Uterus (tissue), 4 donors: ENCODE measurements around the gene SPCS1. TPM values are rescaled to one million over a fixed set of nuclear protein-coding genes. Genes with fewer than 3 reads are reported as not detected.
"Not testable (repeated sequence)": the region's sequence is repeated elsewhere in the genome, so short reads cannot be mapped to it uniquely, and the experiment has no call there.

ENCODE experiments used
- DNase-seq, 2 donors: peaks; one replicate each; pipeline ENCODE4 v3.0.0-alpha.2; 2019 to 2020
- H3K27ac ChIP-seq, 2 donors: fragments of 200-600 bp; sonication (generic); 1 replicate in 1 of 2; 2 replicates in 1 of 2; pipeline ENCODE4 v1.5.1; 2016 to 2018
- H3K27me3 ChIP-seq, 2 donors: fragments of 200-600 bp; sonication (generic); one replicate each; pipeline ENCODE4 v1.5.1; 2018 to 2019; ENCODE audit warnings: control low read depth in 1 of 2
- H3K36me3 ChIP-seq, 2 donors: fragments of 200-600 bp; sonication (generic); one replicate each; pipeline ENCODE4 v1.5.1; 2019; ENCODE audit warnings: control low read depth in 1 of 2
- H3K4me1 ChIP-seq, 2 donors: fragments of 200-600 bp; sonication (generic); one replicate each; pipeline ENCODE4 v1.5.1; 2018 to 2019; ENCODE audit warnings: control low read depth in 1 of 2
- H3K4me3 ChIP-seq, 2 donors: fragments of 200-600 bp; sonication (generic); 1 replicate in 1 of 2; 2 replicates in 1 of 2; pipeline ENCODE4 v1.5.1; 2018 to 2019; ENCODE audit warnings: mild to moderate bottlenecking in 1 of 2
- H3K9me3 ChIP-seq, 2 donors: fragments of 200-600 bp; sonication (generic); one replicate each; pipeline ENCODE4 v1.5.1; 2019; ENCODE audit warnings: control low read depth in 1 of 2
- POLR2A ChIP-seq, 2 donors: fragments of 450-650 bp; IDR thresholded peaks; one replicate each; pipeline ENCODE4 v1.6.1; 2016; ENCODE audit warnings: antibody characterized with exemption in 2 of 2, mild to moderate bottlenecking in 1 of 2, moderate library complexity in 1 of 2
- intact Hi-C: fragments of 100-400 bp; cut with DNase I; formaldehyde crosslinking; loops from one replicate; pipeline ENCODE4 v1.15.1; 2023; ENCODE audit warnings: low total_unique reads
- total RNA-seq, 4 donors: library from RNA; depleted of rRNA in 3 of 4; stranded (reverse); fragments of >200 nt in 3 of 4; gene quantifications; one replicate each; pipeline versions ENCODE4 v1.1.0 to v1.2.4, GENCODE V29; 2014 to 2023
- TF ChIP-seq, protein P1 (sequence below), 4 experiments: fragments of 200-600 bp in 2 of 4; fragments of 450-650 bp in 2 of 4; sonication (generic) in 2 of 4; IDR thresholded peaks; one replicate each; pipeline ENCODE4 v1.5.1; 2016 to 2019; ENCODE audit warnings: antibody characterized with exemption in 4 of 4, mild to moderate bottlenecking in 2 of 4, moderate library complexity in 1 of 4
- donor health status: DM: yes; HTN: yes; CAD: no.

SPCS1 gene
- total RNA-seq, 4 donors from 2014 or later = 9.0 to 67.4 (median 59.1) TPM

DNA sequence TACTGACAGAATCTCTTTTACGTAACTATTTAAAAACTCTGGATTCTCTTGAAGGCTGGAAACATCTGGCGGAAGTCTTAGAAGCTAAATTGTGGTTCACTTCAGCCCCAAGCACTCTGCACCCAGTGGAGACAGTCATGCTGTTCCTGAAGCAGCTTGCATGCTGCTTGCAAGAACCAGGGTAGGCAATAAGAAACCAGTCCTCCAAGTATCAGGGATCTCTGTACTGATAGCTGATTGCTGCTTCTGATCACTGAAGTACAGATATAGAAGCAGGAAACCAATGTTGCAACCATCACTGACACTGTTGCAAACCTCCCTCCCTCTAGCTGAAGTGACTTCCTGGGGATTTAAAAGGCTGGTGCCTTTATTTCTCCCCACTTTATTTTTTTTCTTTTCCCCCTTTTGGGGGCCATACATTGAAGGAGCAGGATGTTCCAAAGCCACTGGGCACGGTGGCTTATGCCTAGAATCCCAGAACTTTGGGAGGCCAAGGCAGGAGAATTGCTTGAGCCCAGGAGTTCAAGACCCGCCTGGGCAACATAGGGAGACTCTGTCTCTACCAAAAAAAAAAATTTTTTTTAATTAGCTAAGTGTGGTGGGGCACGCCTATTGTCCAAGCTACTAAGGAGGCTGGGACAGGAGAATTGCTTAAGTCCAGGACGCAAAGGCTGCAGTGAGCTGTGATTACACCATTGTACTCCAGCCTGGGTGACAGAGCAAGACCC lies 15.3 kb downstream of the SPCS1 start:
- no peak overlapping the region for H3K4me3 ChIP-seq
- DNase-seq = no peak
- H3K4me1 ChIP-seq = no peaks in the 10 kb centered on the region
- TF ChIP-seq, protein P1, sequence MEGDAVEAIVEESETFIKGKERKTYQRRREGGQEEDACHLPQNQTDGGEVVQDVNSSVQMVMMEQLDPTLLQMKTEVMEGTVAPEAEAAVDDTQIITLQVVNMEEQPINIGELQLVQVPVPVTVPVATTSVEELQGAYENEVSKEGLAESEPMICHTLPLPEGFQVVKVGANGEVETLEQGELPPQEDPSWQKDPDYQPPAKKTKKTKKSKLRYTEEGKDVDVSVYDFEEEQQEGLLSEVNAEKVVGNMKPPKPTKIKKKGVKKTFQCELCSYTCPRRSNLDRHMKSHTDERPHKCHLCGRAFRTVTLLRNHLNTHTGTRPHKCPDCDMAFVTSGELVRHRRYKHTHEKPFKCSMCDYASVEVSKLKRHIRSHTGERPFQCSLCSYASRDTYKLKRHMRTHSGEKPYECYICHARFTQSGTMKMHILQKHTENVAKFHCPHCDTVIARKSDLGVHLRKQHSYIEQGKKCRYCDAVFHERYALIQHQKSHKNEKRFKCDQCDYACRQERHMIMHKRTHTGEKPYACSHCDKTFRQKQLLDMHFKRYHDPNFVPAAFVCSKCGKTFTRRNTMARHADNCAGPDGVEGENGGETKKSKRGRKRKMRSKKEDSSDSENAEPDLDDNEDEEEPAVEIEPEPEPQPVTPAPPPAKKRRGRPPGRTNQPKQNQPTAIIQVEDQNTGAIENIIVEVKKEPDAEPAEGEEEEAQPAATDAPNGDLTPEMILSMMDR (IDR thresholded peaks at IDR 0.05) = no peak
- no peak for TF ChIP-seq POLR2A (IDR thresholded peaks at IDR 0.05)
- H3K27me3 ChIP-seq = no peaks in the 10 kb centered on the region
- intact Hi-C loops = no loop called here
- H3K27ac ChIP-seq = no peak overlapping the region
- no peaks in the 10 kb centered on the region for H3K9me3 ChIP-seq
- H3K36me3 ChIP-seq = no peaks in the 10 kb centered on the region

DNA sequence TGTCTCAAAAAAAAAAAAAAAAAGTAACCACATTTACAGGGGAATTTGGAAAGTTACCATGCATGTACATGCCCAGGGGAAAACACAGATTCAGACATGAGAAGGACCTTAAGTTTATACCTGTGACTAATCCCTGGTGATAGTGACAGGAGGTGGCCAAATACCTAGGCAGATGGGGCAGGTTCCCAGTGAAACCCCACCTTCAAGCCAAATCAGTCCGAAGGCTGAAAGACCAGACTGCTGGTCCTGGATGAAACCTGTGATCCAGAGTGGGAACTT lies 15.8 kb downstream of the SPCS1 start:
- Histone ChIP-seq H3K9me3 (no peaks in the 10 kb centered on the region), H3K4me3 (no peak overlapping the region), H3K4me1 (no peaks in the 10 kb centered on the region), H3K27me3 (no peaks in the 10 kb centered on the region), H3K36me3 (no peaks in the 10 kb centered on the region), H3K27ac (no peak overlapping the region)
- intact Hi-C loops = no loop called here
- DNase-seq = no peak
- TF ChIP-seq, protein P1 (IDR thresholded peaks at IDR 0.05) = no peak
- no peak for TF ChIP-seq POLR2A (IDR thresholded peaks at IDR 0.05)

DNA sequence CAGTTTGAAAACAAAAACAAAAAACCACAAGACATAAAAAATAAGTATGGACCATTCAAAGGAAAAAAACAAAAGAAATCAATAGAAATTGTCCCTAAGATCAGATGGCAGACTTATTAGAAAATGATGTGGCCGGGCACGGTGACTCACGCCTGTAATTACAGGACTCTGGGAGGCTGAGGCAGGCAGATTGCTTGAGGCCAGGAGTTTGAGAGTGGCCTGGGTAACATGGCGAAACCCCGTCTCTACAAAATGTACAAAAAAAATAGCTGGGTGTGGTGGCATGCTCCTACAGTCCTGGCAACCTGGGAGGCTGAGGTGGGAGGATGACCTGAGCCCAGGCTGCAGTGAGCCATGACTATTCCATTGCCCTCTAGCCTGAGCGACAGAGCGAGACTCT lies 16.6 kb downstream of the SPCS1 start:
- H3K27me3 ChIP-seq = no peaks in the 10 kb centered on the region
- no peak overlapping the region for H3K27ac ChIP-seq
- no peaks in the 10 kb centered on the region for H3K36me3 ChIP-seq
- no peak for DNase-seq
- intact Hi-C loops = no loop called here
- H3K4me3 ChIP-seq = no peak overlapping the region
- H3K9me3 ChIP-seq = no peaks in the 10 kb centered on the region
- no peaks in the 10 kb centered on the region for H3K4me1 ChIP-seq
- TF ChIP-seq POLR2A (IDR thresholded peaks at IDR 0.05) = no peak
- TF ChIP-seq, protein P1 (IDR thresholded peaks at IDR 0.05) = no peak

DNA sequence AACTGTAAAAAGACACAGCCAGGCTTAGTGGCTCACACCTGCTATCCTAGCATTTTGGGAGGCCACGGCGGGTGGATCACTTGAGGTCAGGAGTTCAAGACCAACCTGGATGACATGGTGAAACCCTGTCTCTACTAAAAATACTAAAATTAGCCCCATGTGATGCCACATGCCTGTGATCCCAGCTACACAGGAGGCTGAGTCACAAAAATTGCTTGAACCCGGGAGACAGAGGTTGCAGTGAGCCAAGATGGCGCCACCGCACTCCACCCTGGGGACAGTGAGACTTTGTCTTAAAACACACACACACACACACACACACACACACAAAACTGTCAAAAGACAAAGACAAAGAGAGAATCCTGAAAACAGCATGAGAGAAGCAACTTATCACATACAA lies 18.0 kb downstream of the SPCS1 start:
- Histone ChIP-seq H3K9me3 (no peaks in the 10 kb centered on the region), H3K36me3 (no peaks in the 10 kb centered on the region), H3K27ac (no peak overlapping the region), H3K4me1 (no peaks in the 10 kb centered on the region), H3K27me3 (no peaks in the 10 kb centered on the region), H3K4me3 (no peak overlapping the region)
- intact Hi-C loops = no loop called here
- TF ChIP-seq POLR2A (IDR thresholded peaks at IDR 0.05) = no peak
- TF ChIP-seq, protein P1 (IDR thresholded peaks at IDR 0.05) = no peak
- no peak for DNase-seq

DNA sequence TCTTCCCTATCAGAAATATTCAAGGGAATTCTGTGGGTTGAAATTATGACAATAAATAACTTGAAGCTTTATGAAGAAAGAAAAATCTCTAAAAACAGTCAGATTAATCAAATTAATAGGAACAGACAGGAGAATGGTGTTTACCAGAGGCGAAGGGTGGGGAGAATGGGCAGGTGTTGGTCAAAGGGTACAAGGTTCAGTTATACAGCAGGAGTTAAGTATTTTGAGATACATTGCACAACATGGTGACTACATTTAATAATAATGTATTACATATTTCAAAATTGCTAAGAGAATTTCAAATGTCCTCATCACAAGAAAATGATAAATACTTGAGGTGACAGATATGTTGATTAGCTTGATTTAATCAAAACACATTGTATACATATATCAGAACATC lies 18.6 kb downstream of the SPCS1 start:
- DNase-seq = no peak
- no peak for TF ChIP-seq POLR2A (IDR thresholded peaks at IDR 0.05)
- Histone ChIP-seq H3K27me3 (no peaks in the 10 kb centered on the region), H3K27ac (no peak overlapping the region), H3K4me3 (no peak overlapping the region), H3K4me1 (no peaks in the 10 kb centered on the region), H3K36me3 (no peaks in the 10 kb centered on the region), H3K9me3 (no peaks in the 10 kb centered on the region)
- intact Hi-C loops = no loop called here

DNA sequence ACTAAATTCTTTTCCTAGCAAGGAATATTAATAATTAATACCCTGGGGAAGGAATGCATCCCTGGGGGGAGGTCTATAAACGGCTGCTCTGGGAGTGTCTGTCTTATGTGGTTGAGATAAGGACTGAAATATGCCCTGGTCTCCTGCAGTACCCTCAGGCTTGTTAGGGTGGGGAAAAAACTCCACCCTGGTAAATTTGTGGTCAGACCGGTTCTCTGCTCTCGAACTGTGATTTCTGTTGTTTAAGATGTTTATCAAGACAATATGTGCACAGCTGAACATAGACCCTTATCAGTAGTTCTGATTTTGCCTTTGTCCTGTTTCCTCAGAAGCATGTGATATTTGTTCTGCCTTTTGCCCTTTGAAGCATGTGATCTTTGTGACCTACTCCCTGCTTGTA lies 22.8 kb downstream of the SPCS1 start:
- H3K9me3 ChIP-seq, H3K4me1 ChIP-seq, DNase-seq, H3K4me3 ChIP-seq, H3K27ac ChIP-seq, H3K36me3 ChIP-seq, intact Hi-C loops, H3K27me3 ChIP-seq: not testable (repeated sequence)
